ENCODE data around the gene IL5RA.

The IL5RA gene

GRCh38 chr3:3137526-3137925, 27.4 kb upstream of the IL5RA start:
- TF ChIP-seq CTCF (IDR thresholded peaks at IDR 0.05) = no peak

- no peak for TF ChIP-seq CTCF (IDR thresholded peaks at IDR 0.05)
Observed at GRCh38 chr3:3134750-3135448, 24.7 kb upstream of the IL5RA start.

GRCh38 chr3:3133500-3133899, 23.3 kb upstream of the IL5RA start:
- TF ChIP-seq CTCF (IDR thresholded peaks at IDR 0.05) = no peak

GRCh38 chr3:3129579-3129978, 19.4 kb upstream of the IL5RA start:
- no peak for TF ChIP-seq CTCF (IDR thresholded peaks at IDR 0.05)

GRCh38 chr3:3127432-3128010, 17.3 kb upstream of the IL5RA start:
- no peak for TF ChIP-seq CTCF (IDR thresholded peaks at IDR 0.05)

- no peak for TF ChIP-seq CTCF (IDR thresholded peaks at IDR 0.05)
Observed at GRCh38 chr3:3126477-3127431, 16.6 kb upstream of the IL5RA start, which contains the start of gene TRNT1. Gene TRNT1 (plus strand): TSS chr3:3126940. CDS start chr3:3129041, 2,101 bp downstream.

- no peak for TF ChIP-seq CTCF (IDR thresholded peaks at IDR 0.05)
Observed at GRCh38 chr3:3125977-3126376, 15.8 kb upstream of the IL5RA start.
